ENCODE measurements around the gene FLT3.
"Not testable (repeated sequence)": the region's sequence is repeated elsewhere in the genome, so short reads cannot be mapped to it uniquely, and the experiment has no call there.

Gene FLT3

GRCh38 chr13:28101886-28102285, 1.5 kb upstream of the FLT3 start:
- in situ Hi-C loops (cut with HindIII; ENCODE audit: low sequenced_read_pairs) = not testable (repeated sequence)

DNA sequence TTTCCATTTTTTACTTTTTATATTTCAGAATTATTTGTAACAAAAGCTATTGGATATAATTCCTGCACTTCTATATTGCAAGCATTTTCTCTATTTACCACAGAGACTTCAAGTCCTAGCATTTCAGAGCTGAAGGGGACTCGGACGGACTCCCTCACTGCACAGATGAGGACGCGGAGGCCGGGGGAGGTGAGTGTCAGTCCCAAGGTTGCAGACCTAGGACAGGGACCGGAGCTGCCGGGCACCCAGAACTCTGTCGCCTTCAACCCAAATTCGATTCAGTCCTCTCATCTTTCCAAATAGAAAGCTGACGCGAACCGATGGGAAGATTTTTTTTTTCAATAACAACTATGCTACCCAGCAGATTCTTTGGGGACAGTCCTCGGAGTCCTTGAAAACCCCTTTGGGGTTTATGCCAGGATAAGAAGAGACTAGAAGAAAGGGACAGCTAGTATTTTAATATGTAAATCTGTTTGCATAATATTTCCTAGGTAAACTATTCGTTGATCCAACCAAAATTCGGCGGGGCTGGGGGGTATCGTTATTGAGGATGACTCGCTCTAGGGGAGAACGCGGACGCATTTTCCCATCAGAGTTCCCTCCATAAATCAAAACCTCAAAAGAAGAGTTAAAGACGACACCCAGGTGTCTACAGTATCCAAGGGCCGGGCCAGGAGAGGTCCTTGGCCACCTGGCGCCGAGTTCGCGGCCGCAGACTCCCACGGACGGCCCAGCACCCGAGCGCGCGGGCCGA, 803 bp downstream of the FLT3 start:
- in situ Hi-C loops (cut with HindIII; ENCODE audit: low sequenced_read_pairs) = no loop called here

DNA sequence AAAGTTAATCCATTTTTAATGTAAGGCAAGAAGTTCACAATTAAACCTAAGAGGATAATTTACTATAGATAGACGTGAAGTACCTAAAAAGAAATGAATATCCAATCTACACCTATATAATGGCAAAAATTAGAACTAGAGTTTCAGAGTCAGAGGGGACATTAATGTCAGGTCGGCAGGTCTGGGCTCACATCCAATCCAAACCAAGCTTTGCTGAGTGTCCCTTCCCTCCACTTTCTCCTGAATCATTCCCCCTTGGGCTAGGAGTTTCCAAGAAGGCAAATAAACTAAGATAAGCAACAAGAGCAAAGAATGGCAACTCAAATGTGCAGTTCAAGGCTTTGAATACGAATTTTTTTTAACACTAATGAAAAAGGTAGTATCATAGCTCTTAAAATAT, 2.9 kb downstream of the FLT3 start:
- in situ Hi-C loops (cut with HindIII; ENCODE audit: low sequenced_read_pairs) = no loop called here

GRCh38 chr13:28094306-28094705, 6.1 kb downstream of the FLT3 start:
- in situ Hi-C loops (cut with HindIII; ENCODE audit: low sequenced_read_pairs) = no loop called here

- in situ Hi-C loops (cut with HindIII; ENCODE audit: low sequenced_read_pairs) = no loop called here
Measured at GRCh38 chr13:28093881-28094280, 6.5 kb downstream of the FLT3 start.

DNA sequence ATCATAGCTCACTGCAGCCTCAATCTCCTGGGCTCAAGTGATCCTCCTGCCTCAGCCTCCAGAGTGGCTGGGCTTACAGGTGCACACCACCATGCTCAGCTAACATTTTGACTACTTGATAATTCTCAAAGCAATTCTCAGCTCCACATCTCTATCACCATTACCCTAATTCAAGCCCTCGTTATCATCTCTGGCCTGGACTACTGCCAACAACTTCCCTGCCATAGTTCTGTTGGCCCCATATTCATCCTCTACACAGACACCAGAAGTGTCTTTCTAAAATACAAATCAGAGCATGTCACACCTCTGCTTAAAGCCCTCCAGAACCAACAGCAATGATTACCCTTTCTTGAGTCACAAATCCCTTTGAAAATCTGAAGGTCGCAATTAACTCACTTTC, 7.9 kb downstream of the FLT3 start:
- in situ Hi-C loops (cut with HindIII; ENCODE audit: low sequenced_read_pairs) = no loop called here

- in situ Hi-C loops (cut with HindIII; ENCODE audit: low sequenced_read_pairs) = no loop called here
Measured at GRCh38 chr13:28089065-28089464, 11.3 kb downstream of the FLT3 start.

DNA sequence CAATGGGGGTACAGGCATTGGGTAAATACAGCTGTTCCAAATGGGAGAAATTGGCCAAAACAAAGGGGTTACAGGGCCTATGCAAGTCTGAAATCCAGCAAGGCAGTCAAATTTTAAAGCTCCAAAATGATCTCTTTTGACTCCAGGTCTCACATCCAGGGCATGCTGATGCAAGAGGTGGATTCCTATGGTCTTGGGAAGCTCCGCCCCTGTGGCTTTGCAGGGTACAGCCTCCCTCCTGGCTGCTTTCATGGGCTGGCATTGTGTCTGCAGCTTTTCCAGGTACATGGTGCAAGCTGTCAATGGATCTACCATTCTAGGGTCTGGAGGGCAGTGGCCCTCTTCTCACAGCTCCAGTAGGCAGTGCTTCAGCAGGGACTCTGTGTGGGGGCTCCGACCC, 22.6 kb downstream of the FLT3 start:
- in situ Hi-C loops (cut with HindIII; ENCODE audit: low sequenced_read_pairs) = not testable (repeated sequence)

GRCh38 chr13:28077231-28077630, 23.1 kb downstream of the FLT3 start:
- in situ Hi-C loops (cut with HindIII; ENCODE audit: low sequenced_read_pairs) = no loop called here

- in situ Hi-C loops (cut with HindIII; ENCODE audit: low sequenced_read_pairs) = no loop called here
Measured at GRCh38 chr13:28071424-28071823, 29.0 kb downstream of the FLT3 start.

DNA sequence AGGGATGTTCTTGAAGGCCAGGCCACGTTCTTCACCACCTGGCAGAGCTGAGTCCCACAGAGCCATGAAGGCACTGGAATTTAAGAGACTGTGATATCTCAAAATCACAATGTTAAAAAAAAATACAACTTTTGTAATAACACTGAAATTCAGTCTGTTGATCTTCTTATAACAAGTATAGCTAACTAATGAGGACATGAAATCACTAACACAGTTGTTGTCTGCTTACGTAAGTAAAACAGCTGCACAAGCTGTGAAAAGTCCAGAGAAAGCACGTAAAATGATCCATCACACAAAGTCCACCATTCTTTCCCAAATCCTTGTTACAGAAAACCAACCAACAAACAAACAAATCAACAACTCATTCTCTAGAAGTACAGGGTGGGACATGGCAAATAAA, 32.9 kb downstream of the FLT3 start:
- in situ Hi-C loops (cut with HindIII; ENCODE audit: low sequenced_read_pairs) = no loop called here

GRCh38 chr13:28058866-28059613, 41.3 kb downstream of the FLT3 start:
- in situ Hi-C loops (cut with HindIII; ENCODE audit: low sequenced_read_pairs) = no loop called here

- in situ Hi-C loops (cut with HindIII; ENCODE audit: low sequenced_read_pairs) = no loop called here
Measured at GRCh38 chr13:28056970-28057712, 43.2 kb downstream of the FLT3 start.

GRCh38 chr13:28056426-28056825, 44.0 kb downstream of the FLT3 start:
- in situ Hi-C loops (cut with HindIII; ENCODE audit: low sequenced_read_pairs) = no loop called here

DNA sequence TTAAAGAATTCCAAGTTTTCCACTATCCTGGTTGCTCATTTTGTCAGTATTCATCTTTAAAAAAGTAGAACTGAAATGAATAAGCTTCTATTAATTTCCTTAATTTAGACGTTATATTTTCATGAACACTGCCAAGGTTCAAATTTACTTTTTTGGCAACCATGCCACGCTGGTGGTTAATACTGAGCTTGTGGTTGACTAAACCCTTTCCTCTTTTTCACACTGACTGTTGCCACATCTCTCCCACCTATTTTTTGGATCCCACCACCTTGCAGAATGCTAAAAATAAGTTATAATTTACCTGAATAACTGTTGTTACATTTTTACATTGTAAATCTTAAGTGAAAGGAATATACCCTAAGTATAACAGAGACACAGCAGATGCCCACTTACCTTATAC, 45.0 kb downstream of the FLT3 start:
- in situ Hi-C loops (cut with HindIII; ENCODE audit: low sequenced_read_pairs) = no loop called here

GRCh38 chr13:28052945-28053344, 47.4 kb downstream of the FLT3 start:
- in situ Hi-C loops (cut with HindIII; ENCODE audit: low sequenced_read_pairs) = no loop called here

DNA sequence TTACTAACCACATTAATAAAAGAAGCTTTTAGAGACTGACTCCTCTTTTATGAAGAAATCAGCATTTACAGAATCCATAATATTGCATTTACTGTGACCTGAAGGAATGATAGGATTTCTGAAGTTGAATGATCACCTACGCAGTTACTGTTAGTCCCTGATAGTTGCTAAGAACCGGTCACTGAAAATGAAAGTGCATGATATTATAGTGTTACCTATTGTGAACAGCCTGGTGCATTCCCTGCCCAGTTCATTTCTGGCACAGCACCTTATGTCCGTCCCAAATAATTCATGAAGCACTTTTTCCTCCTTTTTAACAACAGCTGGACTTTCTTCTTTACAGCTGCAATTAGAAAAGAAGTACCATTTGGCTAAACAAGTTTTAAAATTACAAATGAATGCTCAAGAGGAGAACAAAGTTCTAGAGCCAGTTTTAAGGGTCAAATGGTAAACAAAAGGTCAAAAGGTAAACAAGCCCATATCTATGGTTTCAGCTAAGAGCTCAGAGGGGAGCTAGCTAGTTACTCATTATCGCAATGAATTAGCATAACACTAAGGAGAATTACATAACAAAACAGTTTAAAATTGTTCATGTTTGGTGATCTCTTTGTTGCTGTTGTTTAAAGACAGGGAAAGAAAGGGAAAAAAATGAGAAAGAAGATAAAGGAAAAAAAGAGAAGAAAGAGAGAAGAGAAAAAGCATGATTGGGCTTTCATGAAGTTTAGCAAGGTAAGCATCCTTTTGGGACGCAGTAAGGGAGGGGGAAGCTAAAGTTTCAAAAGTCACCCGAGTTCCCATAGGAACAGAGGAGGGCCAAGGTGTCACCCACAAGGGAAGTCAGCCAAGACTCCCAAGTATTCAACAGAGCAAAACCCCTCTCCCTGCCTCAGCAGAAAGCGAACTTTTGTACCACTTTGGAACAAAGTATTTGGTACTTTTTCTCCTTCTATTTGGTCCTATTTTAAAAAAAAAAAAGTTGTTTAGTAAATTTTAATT, 50.2 kb downstream of the FLT3 start:
- in situ Hi-C loops (cut with HindIII; ENCODE audit: low sequenced_read_pairs) = no loop called here

DNA sequence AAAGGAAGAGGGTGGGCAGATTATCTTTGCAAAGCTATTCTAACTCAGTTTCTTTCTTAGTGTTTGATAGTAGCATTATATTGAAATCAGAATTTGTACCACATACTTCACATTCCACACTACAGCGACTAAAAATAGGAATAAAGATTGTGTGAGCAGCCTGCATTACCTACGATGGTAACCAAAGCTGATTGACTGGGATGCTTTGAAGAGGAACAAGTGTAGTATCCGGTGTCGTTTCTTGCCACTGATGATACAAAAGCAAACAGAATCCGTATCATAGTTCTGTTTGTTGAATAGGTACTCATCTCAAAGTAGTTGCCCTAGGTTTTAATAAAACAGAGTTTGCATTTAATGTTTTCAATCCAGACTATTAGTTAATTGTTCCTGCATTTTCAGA, 51.2 kb downstream of the FLT3 start:
- in situ Hi-C loops (cut with HindIII; ENCODE audit: low sequenced_read_pairs) = no loop called here

GRCh38 chr13:28048768-28049167, 51.6 kb downstream of the FLT3 start:
- in situ Hi-C loops (cut with HindIII; ENCODE audit: low sequenced_read_pairs) = no loop called here

GRCh38 chr13:28047757-28048388, 52.5 kb downstream of the FLT3 start:
- in situ Hi-C loops (cut with HindIII; ENCODE audit: low sequenced_read_pairs) = no loop called here
